B cell (primary cell): ENCODE data around the gene ZNF579. TPM values are rescaled to one million over a fixed set of nuclear protein-coding genes. Genes with fewer than 3 reads are reported as not detected.

Source experiments
- ATAC-seq: fragments of 200-7000 bp; cut with Tn5 transposase; one replicate; pipeline ENCODE4 v1.10.0; 2021; ENCODE audit warnings: low read depth, mild to moderate bottlenecking, moderate number of reproducible peaks, moderate library complexity
- CTCF ChIA-PET: fragments of 350-600 bp; sonication (Branson Sonifier 250); formaldehyde crosslinking; loops from one replicate; lab custom pipeline; 2021; ENCODE audit warnings: antibody characterized with exemption, inconsistent platforms; lab: Charles Lee
- POLR2A ChIA-PET: fragments of 350-600 bp; sonication (Branson Sonifier 250); formaldehyde crosslinking; loops from one replicate; lab custom pipeline; 2021; ENCODE audit warnings: antibody characterized with exemption; lab: Charles Lee
- DNase-seq: peaks from one replicate; pipeline ENCODE4 v3.0.0; 2013
- H2AFZ ChIP-seq: 2 replicates; pipeline ENCODE4 v1.6.1; 2012; ENCODE audit warnings: mild to moderate bottlenecking, low read depth, low read length; ENCODE audit not compliant: insufficient read depth, poor library complexity, severe bottlenecking
- H3K27ac ChIP-seq, 2 donors: 1 replicate in 1 of 2; 2 replicates in 1 of 2; pipeline ENCODE4 v1.5.1; 2012 to 2013; ENCODE audit warnings: low read length in 2 of 2, mild to moderate bottlenecking in 2 of 2, moderate library complexity in 1 of 2
- H3K27me3 ChIP-seq, 4 experiments: fragments of 200-600 bp in 1 of 4; sonication (generic) in 1 of 4; replicated peaks in 1 of 4; 1 replicate in 2 of 4; 2 replicates in 2 of 4; pipeline versions ENCODE4 v1.6.1 to v1.7.0; 2013 to 2016; ENCODE audit warnings: low read length in 3 of 4, mild to moderate bottlenecking in 2 of 4, mixed read lengths in 1 of 4, moderate library complexity in 1 of 4; ENCODE audit not compliant: insufficient read depth in 4 of 4, control insufficient read depth in 3 of 4; ENCODE audit errors: control extremely low read depth in 1 of 4
- H3K36me3 ChIP-seq, 2 experiments: replicated peaks in 1 of 2; 1 replicate in 1 of 2; 2 replicates in 1 of 2; pipeline versions ENCODE4 v1.6.1 to v1.7.1; 2013; ENCODE audit warnings: low read length in 1 of 2; ENCODE audit not compliant: insufficient read depth in 2 of 2, control insufficient read depth in 1 of 2; ENCODE audit errors: control extremely low read depth in 1 of 2, extremely low read depth in 1 of 2
- H3K4me1 ChIP-seq, 2 donors: fragments of 200-600 bp in 1 of 2; sonication (generic) in 1 of 2; 1 replicate in 1 of 2; 2 replicates in 1 of 2; pipeline versions ENCODE4 v1.5.1 to v1.6.1; 2013 to 2017; ENCODE audit warnings: low read length in 2 of 2; ENCODE audit not compliant: control insufficient read depth in 2 of 2, insufficient read depth in 2 of 2
- H3K4me2 ChIP-seq: replicated peaks from 2 replicates; pipeline ENCODE3; 2012; ENCODE audit warnings: mild to moderate bottlenecking, low read depth, low read length; ENCODE audit not compliant: poor library complexity, severe bottlenecking
- H3K4me3 ChIP-seq, 5 experiments: fragments of 200-600 bp in 1 of 5; sonication (generic) in 1 of 5; 1 replicate in 3 of 5; 2 replicates in 2 of 5; pipeline versions ENCODE4 v1.5.1 to v1.7.0; 2011 to 2016; ENCODE audit warnings: low read length in 4 of 5, mild to moderate bottlenecking in 4 of 5, low read depth in 2 of 5, control low read depth in 1 of 5, moderate library complexity in 1 of 5; ENCODE audit not compliant: insufficient read depth in 1 of 5; ENCODE audit errors: control extremely low read depth in 1 of 5, extremely low read depth in 1 of 5
- H3K79me2 ChIP-seq: fragments of 200-600 bp; sonication (generic); one replicate; pipeline ENCODE4 v1.6.0; 2016; ENCODE audit warnings: low read length; ENCODE audit not compliant: control insufficient read depth, insufficient read depth
- H3K9ac ChIP-seq: fragments of 200-600 bp; sonication (generic); 2 replicates; pipeline ENCODE4 v1.6.1; 2017; ENCODE audit warnings: mild to moderate bottlenecking, low read length, moderate library complexity
- H3K9me3 ChIP-seq, 3 donors: one replicate each; pipeline versions ENCODE4 v1.6.1 to v1.7.1; 2013; ENCODE audit warnings: low read length in 2 of 3; ENCODE audit not compliant: control insufficient read depth in 2 of 3, insufficient read depth in 1 of 3; ENCODE audit errors: control extremely low read depth in 1 of 3
- H4K20me1 ChIP-seq: 2 replicates; pipeline ENCODE4 v1.6.0; 2012; ENCODE audit warnings: mild to moderate bottlenecking, low read length; ENCODE audit not compliant: insufficient read depth, control insufficient read depth, poor library complexity, severe bottlenecking
- H3K27ac Mint-ChIP-seq: one replicate; pipeline ENCODE4 v1.8.0; 2021; ENCODE audit warnings: mixed read lengths
- H3K27me3 Mint-ChIP-seq: one replicate; pipeline ENCODE4 v1.8.0; 2021; ENCODE audit warnings: mixed read lengths
- H3K4me1 Mint-ChIP-seq: one replicate; pipeline ENCODE4 v1.8.0; 2021; ENCODE audit warnings: mixed read lengths
- H3K4me3 Mint-ChIP-seq: one replicate; pipeline ENCODE4 v1.8.0; 2021; ENCODE audit warnings: mixed read lengths
- H3K9me3 Mint-ChIP-seq: one replicate; pipeline ENCODE4 v1.8.0; 2022; ENCODE audit warnings: mixed read lengths; ENCODE audit not compliant: insufficient read depth
- CTCF ChIP-seq: fragments of 200-600 bp; IDR thresholded peaks from one replicate; pipeline ENCODE4 v1.8.0; 2022; ENCODE audit warnings: antibody characterized with exemption, mild to moderate bottlenecking
- EZH2 ChIP-seq: IDR thresholded peaks from 2 replicates; pipeline ENCODE4 v1.6.1; 2012; ENCODE audit warnings: borderline replicate concordance, low read depth, mild to moderate bottlenecking, moderate library complexity, low read length; ENCODE audit not compliant: insufficient read depth, poor library complexity, severe bottlenecking
- WGBS: methylation state at CpG from one replicate; pipeline ENCODE4 v1.1.5; 2013; ENCODE audit warnings: missing lambda C conversion rate; ENCODE audit not compliant: insufficient coverage; 5-methylcytosine and 5-hydroxymethylcytosine counted together
- intact Hi-C: fragments of 100-400 bp; cut with micrococcal nuclease; formaldehyde crosslinking; loops from one replicate; pipeline ENCODE4 v1.10.0; 2022
- polyA plus RNA-seq: library from polyadenylated mRNA; depleted of rRNA; stranded (reverse); fragments of >200 nt; gene quantifications from 2 replicates; pipeline ENCODE4 v1.2.3, GENCODE V29; 2012
- total RNA-seq, 2 donors: library from RNA; stranded (reverse); fragments of 120-200 nt in 1 of 2; gene quantifications; 1 replicate in 1 of 2; 2 replicates in 1 of 2; pipeline versions ENCODE4 v1.2.3 to v1.2.4, GENCODE V29; 2013 to 2022

ZNF579 gene
- total and polyA plus RNA-seq, 2 donors (not counting 1 experiment from before 2014, with no cell fraction given), result 3.7 to 10.3 TPM

DNA sequence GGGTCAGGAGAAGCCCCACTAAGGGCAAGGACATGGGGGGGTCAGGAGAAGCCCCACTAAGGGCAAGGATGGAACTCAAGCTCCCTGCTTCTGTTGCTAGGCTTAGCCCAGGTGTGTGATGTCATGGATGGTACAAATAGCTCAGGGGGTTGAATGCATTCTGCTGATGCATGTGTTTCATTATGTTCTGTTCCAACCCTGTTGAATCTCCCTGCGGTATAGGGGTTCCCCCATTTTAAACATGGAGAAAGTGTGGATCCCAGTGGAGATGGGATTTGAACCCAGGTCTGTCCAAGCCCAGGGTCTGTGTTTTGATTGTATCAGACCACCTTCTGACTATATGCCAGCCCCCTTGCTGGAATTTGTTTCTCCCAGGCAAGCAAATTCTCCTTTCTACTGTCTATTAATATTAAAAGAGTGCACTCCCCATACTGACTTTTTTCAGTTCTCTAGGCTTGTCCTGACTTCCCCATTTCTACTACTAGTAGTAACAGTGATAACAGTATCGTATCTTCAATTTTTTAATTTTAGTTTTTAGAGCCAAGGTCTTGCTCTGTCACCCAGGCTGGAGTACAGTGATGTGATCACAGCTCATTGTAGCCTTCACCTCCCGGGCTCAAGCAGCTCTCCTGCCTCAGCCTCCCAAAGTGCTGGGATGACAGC lies 31.5 kb upstream of the ZNF579 start:
- peak overlapping the region; percentile 18 for H3K27ac Mint-ChIP-seq
- H3K4me2 ChIP-seq, result peak overlapping the region; percentile 20
- H3K9ac ChIP-seq, result no peak overlapping the region
- DNase-seq (peak; percentile 38), ATAC-seq (peak; percentile 54)
- no peaks in the 10 kb centered on the region for H3K27me3 Mint-ChIP-seq
- H3K4me1 Mint-ChIP-seq, result peaks cover 48% of the 10 kb centered on the region
- H3K9me3 Mint-ChIP-seq, result no peaks in the 10 kb centered on the region
- peaks cover 40% of the 10 kb centered on the region for H4K20me1 ChIP-seq
- intact Hi-C loops, result no loop called here
- peaks cover 0 to 23% of the 10 kb centered on the region in 2 experiments for H3K36me3 ChIP-seq
- WGBS, result 46% methylated on average over 3 of the region's 3 CpGs
- no peak overlapping the region for H3K4me3 ChIP-seq
- H3K27ac ChIP-seq, result peak overlapping the region; percentile 58 to 70
- H3K4me3 Mint-ChIP-seq, result no peak overlapping the region
- CTCF ChIA-PET, result interaction anchor here (0.6 to 4.9 kb wide), 2 partner anchors 20 to 96 kb away, joined by 3 to 21 read pairs; no protein-coding TSS in a partner anchor
- H3K27me3 ChIP-seq, result no peaks in the 10 kb centered on the region
- H3K9me3 ChIP-seq, result no peaks in the 10 kb centered on the region
- POLR2A ChIA-PET, result interaction anchor here (1.0 kb wide), 1 partner anchor 13 kb away, joined by 3 read pairs; the partner anchor contains the start of gene FIZ1
- H2AFZ ChIP-seq, result no peak overlapping the region
- peaks cover 14 to 18% of the 10 kb centered on the region in 2 donors for H3K4me1 ChIP-seq
- TF ChIP-seq EZH2 (no peak), CTCF (no peak)
- peaks cover 64% of the 10 kb centered on the region for H3K79me2 ChIP-seq
